GM06990 (cell line): ENCODE results near the gene FHAD1.

ENCODE experiments used
- DNase-seq: peaks from one replicate; pipeline ENCODE4 v3.0.0-alpha.2; 2011; ENCODE audit not compliant: insufficient read length; ENCODE audit errors: extremely low read depth
- H3K27me3 ChIP-seq: replicated peaks from 2 replicates; pipeline ENCODE4 v1.6.0; 2011; ENCODE audit warnings: low read length; ENCODE audit not compliant: control insufficient read depth, insufficient read depth
- H3K36me3 ChIP-seq: 2 replicates; pipeline ENCODE4 v1.5.1; 2011; ENCODE audit warnings: low read length; ENCODE audit not compliant: control insufficient read depth, insufficient read depth
- H3K4me3 ChIP-seq: replicated peaks from 2 replicates; pipeline ENCODE4 v1.5.1; 2011; ENCODE audit warnings: low read depth, mild to moderate bottlenecking, control low read depth, low read length
- CTCF ChIP-seq: IDR thresholded peaks from 2 replicates; pipeline ENCODE4 v1.5.1; 2011; ENCODE audit warnings: low read length, control low read depth, mild to moderate bottlenecking, inconsistent platforms; ENCODE audit not compliant: insufficient read depth, poor library complexity, severe bottlenecking

FHAD1 gene

GRCh38 chr1:15420853-15421465 lies 173.9 kb downstream of the FHAD1 start:
- DNase-seq = no peak
- no peaks in the 10 kb centered on the region for H3K27me3 ChIP-seq
- peaks cover 10% of the 10 kb centered on the region for H3K36me3 ChIP-seq

GRCh38 chr1:15422871-15423270 lies 175.8 kb downstream of the FHAD1 start:
- no peaks in the 10 kb centered on the region for H3K27me3 ChIP-seq
- DNase-seq = no peak

More at GRCh38 chr1:15420853-15421465, 173.9 kb downstream of the FHAD1 start:
- TF ChIP-seq CTCF = peak; percentile 7
- H3K4me3 ChIP-seq = no peak overlapping the region

GRCh38 chr1:15423355-15424077 lies 176.5 kb downstream of the FHAD1 start:
- no peak overlapping the region for H3K4me3 ChIP-seq
- TF ChIP-seq CTCF = no peak
- no peak for DNase-seq
- H3K27me3 ChIP-seq = no peaks in the 10 kb centered on the region
- H3K36me3 ChIP-seq = peaks cover 16% of the 10 kb centered on the region

More at GRCh38 chr1:15422871-15423270, 175.8 kb downstream of the FHAD1 start:
- no peak overlapping the region for H3K4me3 ChIP-seq
- peaks cover 16% of the 10 kb centered on the region for H3K36me3 ChIP-seq
- no peak for TF ChIP-seq CTCF

- H3K36me3 ChIP-seq = peaks cover 16% of the 10 kb centered on the region
- H3K27me3 ChIP-seq = no peaks in the 10 kb centered on the region
- no peak overlapping the region for H3K4me3 ChIP-seq
- no peak for TF ChIP-seq CTCF
- DNase-seq = no peak
Observed at GRCh38 chr1:15424146-15424667, 177.2 kb downstream of the FHAD1 start.

- no peak overlapping the region for H3K4me3 ChIP-seq
- DNase-seq = no peak
- TF ChIP-seq CTCF = no peak
- no peaks in the 10 kb centered on the region for H3K27me3 ChIP-seq
- H3K36me3 ChIP-seq = peaks cover 16% of the 10 kb centered on the region
Observed at GRCh38 chr1:15424981-15425380, 178.0 kb downstream of the FHAD1 start.
